Activated B cell treated with CpG ODN at 0.5 μM for 24 hours (primary cell): Measurements from ENCODE around the gene DEFB132. TPM values are rescaled to one million over a fixed set of nuclear protein-coding genes. Genes with fewer than 3 reads are reported as not detected.
A peak's percentile ranks its signal among the peaks of the same experiment; 100 is the strongest.

Experiments
- ATAC-seq: fragments of 200-7000 bp; cut with Tn5 transposase; one replicate; pipeline ENCODE4 v1.10.0; 2021; ENCODE audit warnings: low read depth, mild to moderate bottlenecking, moderate library complexity
- CTCF ChIA-PET: fragments of 350-600 bp; sonication (Branson Sonifier 250); formaldehyde crosslinking; loops from one replicate; lab custom pipeline; 2021; ENCODE audit warnings: antibody characterized with exemption; lab: Charles Lee
- POLR2A ChIA-PET: fragments of 350-600 bp; sonication (Branson Sonifier 250); formaldehyde crosslinking; loops from one replicate; lab custom pipeline; 2021; ENCODE audit warnings: antibody characterized with exemption; lab: Charles Lee
- DNase-seq: peaks from one replicate; pipeline ENCODE4 v3.0.0; 2022
- H3K27ac Mint-ChIP-seq: one replicate; pipeline ENCODE4 v1.8.0; 2020; ENCODE audit warnings: mixed read lengths
- H3K27me3 Mint-ChIP-seq: one replicate; pipeline ENCODE4 v1.8.0; 2021; ENCODE audit warnings: mixed read lengths
- H3K36me3 Mint-ChIP-seq: one replicate; pipeline ENCODE4 v1.8.0; 2021; ENCODE audit warnings: low read depth, mixed read lengths
- H3K4me1 Mint-ChIP-seq: one replicate; pipeline ENCODE4 v1.8.0; 2021; ENCODE audit warnings: mixed read lengths
- H3K4me3 Mint-ChIP-seq: one replicate; pipeline ENCODE4 v1.8.0; 2020; ENCODE audit warnings: mild to moderate bottlenecking, mixed read lengths
- H3K9me3 Mint-ChIP-seq: one replicate; pipeline ENCODE4 v1.8.0; 2020; ENCODE audit warnings: mixed read lengths
- intact Hi-C: fragments of 100-400 bp; cut with micrococcal nuclease; formaldehyde crosslinking; loops from one replicate; pipeline ENCODE4 v1.15.1; 2024
- total RNA-seq: library from RNA; stranded (reverse); gene quantifications from 2 replicates; pipeline ENCODE4 v1.2.3, GENCODE V29; 2022
- TF ChIP-seq, protein P1 (sequence below): fragments of 200-600 bp; IDR thresholded peaks from one replicate; pipeline ENCODE4 v1.8.0; 2022; ENCODE audit warnings: antibody characterized with exemption, mild to moderate bottlenecking

DEFB132 gene
- total RNA-seq = not detected in 2 replicates

GRCh38 chr20:257419-257818, at the start of gene DEFB132:
TSS of gene DEFB132 (plus strand) at chr20:257724. CDS start at chr20:257779, 55 bp downstream.
- CTCF ChIA-PET = interaction anchor here (1.1 kb wide), 1 partner anchor 9 kb away, joined by 3 read pairs; no protein-coding TSS in a partner anchor
- no peaks in the 10 kb centered on the region for H3K4me1 Mint-ChIP-seq
- TF ChIP-seq, protein P1, sequence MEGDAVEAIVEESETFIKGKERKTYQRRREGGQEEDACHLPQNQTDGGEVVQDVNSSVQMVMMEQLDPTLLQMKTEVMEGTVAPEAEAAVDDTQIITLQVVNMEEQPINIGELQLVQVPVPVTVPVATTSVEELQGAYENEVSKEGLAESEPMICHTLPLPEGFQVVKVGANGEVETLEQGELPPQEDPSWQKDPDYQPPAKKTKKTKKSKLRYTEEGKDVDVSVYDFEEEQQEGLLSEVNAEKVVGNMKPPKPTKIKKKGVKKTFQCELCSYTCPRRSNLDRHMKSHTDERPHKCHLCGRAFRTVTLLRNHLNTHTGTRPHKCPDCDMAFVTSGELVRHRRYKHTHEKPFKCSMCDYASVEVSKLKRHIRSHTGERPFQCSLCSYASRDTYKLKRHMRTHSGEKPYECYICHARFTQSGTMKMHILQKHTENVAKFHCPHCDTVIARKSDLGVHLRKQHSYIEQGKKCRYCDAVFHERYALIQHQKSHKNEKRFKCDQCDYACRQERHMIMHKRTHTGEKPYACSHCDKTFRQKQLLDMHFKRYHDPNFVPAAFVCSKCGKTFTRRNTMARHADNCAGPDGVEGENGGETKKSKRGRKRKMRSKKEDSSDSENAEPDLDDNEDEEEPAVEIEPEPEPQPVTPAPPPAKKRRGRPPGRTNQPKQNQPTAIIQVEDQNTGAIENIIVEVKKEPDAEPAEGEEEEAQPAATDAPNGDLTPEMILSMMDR = no peak
- H3K27ac Mint-ChIP-seq = no peak within 1 kb of the TSS
- intact Hi-C loops = no loop called here
- no peaks in the 10 kb centered on the region for H3K9me3 Mint-ChIP-seq
- no peak within 1 kb of the TSS for H3K4me3 Mint-ChIP-seq
- no peak for ATAC-seq
- DNase-seq = no peak
- no peaks in the 10 kb centered on the region for H3K36me3 Mint-ChIP-seq
- POLR2A ChIA-PET = no interaction called here
- peaks cover 7% of the 10 kb centered on the region for H3K27me3 Mint-ChIP-seq

- Mint-ChIP-seq H3K36me3 (no peaks in the 10 kb centered on the region), H3K27ac (no peak overlapping the region), H3K4me3 (no peak overlapping the region), H3K27me3 (peaks cover 3% of the 10 kb centered on the region), H3K9me3 (no peaks in the 10 kb centered on the region), H3K4me1 (no peaks in the 10 kb centered on the region)
- ChIA-PET POLR2A (no interaction called here), CTCF (interaction anchor here (1.1 to 2.8 kb wide), 5 partner anchors 57 to 125 kb away, joined by 3 to 18 read pairs (median 12); no protein-coding TSS in a partner anchor)
- peak; percentile 70 for ATAC-seq
- DNase-seq = no peak
- intact Hi-C loops = loop anchor here (1.0 kb wide), 3 partner anchors 58 to 270 kb away; no protein-coding TSS in a partner anchor
- TF ChIP-seq, protein P1 = no peak
Observed at GRCh38 chr20:208942-209566, 48.5 kb upstream of the DEFB132 start.

- intact Hi-C loops = no loop called here
- ChIA-PET POLR2A (no interaction called here), CTCF (interaction anchor here (2.5 to 2.8 kb wide), 2 partner anchors 55 to 120 kb away, joined by 12 to 18 read pairs; no protein-coding TSS in a partner anchor)
- H3K36me3 Mint-ChIP-seq = no peaks in the 10 kb centered on the region
- H3K27me3 Mint-ChIP-seq = peaks cover 2% of the 10 kb centered on the region
- no peaks in the 10 kb centered on the region for H3K9me3 Mint-ChIP-seq
- DNase-seq (no peak), ATAC-seq (no peak)
- no peak overlapping the region for H3K27ac Mint-ChIP-seq
- H3K4me3 Mint-ChIP-seq = no peak overlapping the region
- H3K4me1 Mint-ChIP-seq = no peaks in the 10 kb centered on the region
- TF ChIP-seq, protein P1 = no peak
Observed at GRCh38 chr20:210809-211502, 46.6 kb upstream of the DEFB132 start.

DNA sequence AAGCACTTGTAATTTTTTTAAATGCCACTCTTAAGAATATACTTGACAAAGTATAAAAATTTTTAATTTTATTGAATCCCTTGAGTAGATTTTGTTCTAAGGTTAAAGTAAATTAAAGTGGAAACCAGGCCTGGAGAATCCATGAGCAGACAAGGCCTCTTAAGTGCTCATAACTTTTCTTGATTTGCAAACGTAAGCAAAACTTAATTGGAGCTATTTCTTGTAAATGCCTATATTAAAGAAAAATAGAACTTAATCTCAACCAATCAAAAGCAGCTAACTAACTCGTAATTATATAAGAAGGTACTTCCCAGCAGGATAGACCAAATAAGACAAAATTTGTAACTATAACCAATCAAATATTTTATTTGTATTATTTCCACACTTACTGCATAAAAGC, 43.1 kb upstream of the DEFB132 start:
- H3K4me1 Mint-ChIP-seq = no peaks in the 10 kb centered on the region
- TF ChIP-seq, protein P1 = no peak
- no peaks in the 10 kb centered on the region for H3K36me3 Mint-ChIP-seq
- no peak for DNase-seq
- POLR2A ChIA-PET = no interaction called here
- intact Hi-C loops = no loop called here
- H3K27me3 Mint-ChIP-seq = peaks cover 10% of the 10 kb centered on the region
- no peak for ATAC-seq
- H3K9me3 Mint-ChIP-seq = no peaks in the 10 kb centered on the region
- H3K4me3 Mint-ChIP-seq = no peak overlapping the region
- no peak overlapping the region for H3K27ac Mint-ChIP-seq
- CTCF ChIA-PET = interaction anchor here (0.9 to 2.5 kb wide), 3 partner anchors 52 to 116 kb away, joined by 3 to 9 read pairs (median 3); no protein-coding TSS in a partner anchor

DNA sequence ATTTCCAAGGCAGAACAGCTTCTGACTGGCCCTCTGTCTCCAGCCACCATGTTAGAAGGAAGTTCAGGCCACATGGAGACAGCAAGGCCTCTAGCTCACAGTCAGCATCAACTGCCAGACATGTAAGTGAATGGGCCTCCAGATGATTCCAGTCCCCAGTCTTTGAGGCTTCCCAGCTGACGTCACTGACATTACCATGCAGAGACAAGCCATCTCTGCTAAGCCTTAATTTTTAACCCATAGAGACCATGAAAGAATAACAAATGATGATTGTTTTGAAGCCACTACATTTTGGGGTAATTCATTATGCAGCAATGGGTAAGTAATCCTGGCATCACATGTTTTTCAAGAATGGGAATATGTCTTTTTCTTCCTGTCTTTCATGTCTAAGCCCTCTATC, 41.7 kb upstream of the DEFB132 start:
- peaks cover 24% of the 10 kb centered on the region for H3K27me3 Mint-ChIP-seq
- DNase-seq = no peak
- no peak for ATAC-seq
- H3K9me3 Mint-ChIP-seq = no peaks in the 10 kb centered on the region
- H3K36me3 Mint-ChIP-seq = no peaks in the 10 kb centered on the region
- ChIA-PET POLR2A (no interaction called here), CTCF (interaction anchor here (1.0 kb wide), 1 partner anchor 51 kb away, joined by 4 read pairs; no protein-coding TSS in a partner anchor)
- H3K4me1 Mint-ChIP-seq = no peaks in the 10 kb centered on the region
- TF ChIP-seq, protein P1 = no peak
- no peak overlapping the region for H3K4me3 Mint-ChIP-seq
- H3K27ac Mint-ChIP-seq = no peak overlapping the region
- intact Hi-C loops = no loop called here
